K562 (cell line): ENCODE data around the gene POP7. TPM values are rescaled to one million over a fixed set of nuclear protein-coding genes. Genes with fewer than 3 reads are reported as not detected.

Experiments
- ATAC-seq: fragments of 200-7000 bp; cut with Tn5 transposase; 3 replicates; pipeline ENCODE4 v1.9.1; 2020; ENCODE audit warnings: moderate library complexity
- BruUV-seq: library from RNA; stranded (reverse); fragments of 400-500 nt; replicated peaks from 2 replicates; lab custom pipeline; 2021; lab: Mats Ljungman, UMichigan
- CTCF ChIA-PET: fragments of 300-600 bp; formaldehyde crosslinking; extraction: SDS; loops from one replicate; lab custom pipeline; 2021; ENCODE audit warnings: low intra/inter-chr PET ratio; lab: Yijun Ruan, JAX
- POLR2A ChIA-PET: fragments of 300-600, 350-650 bp; sonication (Branson Sonifier 250); formaldehyde crosslinking; extraction: SDS; loops from one replicate; lab custom pipeline; 2021; ENCODE audit warnings: antibody characterized with exemption, inconsistent platforms; lab: Yijun Ruan, JAX
- DNase-seq, 4 experiments: peaks; one replicate each; pipeline versions ENCODE4 v3.0.0 to v3.0.0-alpha.2; 2011 to 2018; ENCODE audit warnings: low spot score in 3 of 4, mixed read lengths in 3 of 4; ENCODE audit errors: extremely low read depth in 1 of 4
- FAIRE-seq: peaks from 2 replicates; lab custom pipeline; 2011; peaks lifted over from hg19 to GRCh38; lab: Jason Lieb, UNC
- H2AFZ ChIP-seq: 2 replicates; pipeline ENCODE4 v1.6.0; 2011; ENCODE audit warnings: low read depth, low read length, control low read depth, inconsistent platforms
- H3K27ac ChIP-seq: fragments of 200-600 bp; 3 replicates; pipeline ENCODE4 v1.8.0; 2011; ENCODE audit warnings: low read depth, mild to moderate bottlenecking, control low read depth, inconsistent platforms, low read length, moderate library complexity, mixed read lengths; ENCODE audit errors: extremely low read depth
- H3K27me3 ChIP-seq, 2 experiments: fragments of 300-600 bp in 1 of 2; 2 replicates in 1 of 2; 3 replicates in 1 of 2; pipeline versions ENCODE4 v1.6.0 to v1.8.0; 2011; ENCODE audit warnings: inconsistent platforms in 2 of 2, low read length in 2 of 2, mild to moderate bottlenecking in 1 of 2, mixed read lengths in 1 of 2, moderate library complexity in 1 of 2; ENCODE audit not compliant: control insufficient read depth in 2 of 2, insufficient read depth in 2 of 2
- H3K36me3 ChIP-seq: fragments of 300-600 bp; 3 replicates; pipeline ENCODE4 v1.8.0; 2011; ENCODE audit warnings: mild to moderate bottlenecking, low read length, inconsistent platforms; ENCODE audit not compliant: control insufficient read depth, insufficient read depth
- H3K4me1 ChIP-seq, 2 experiments: fragments of 200-600 bp in 1 of 2; replicated peaks in 1 of 2; 2 replicates in 1 of 2; 3 replicates in 1 of 2; pipeline versions ENCODE4 v1.5.1 to v1.8.0; 2011; ENCODE audit warnings: inconsistent platforms in 2 of 2, low read length in 2 of 2, mild to moderate bottlenecking in 1 of 2, mixed read lengths in 1 of 2, moderate library complexity in 1 of 2; ENCODE audit not compliant: control insufficient read depth in 2 of 2, insufficient read depth in 2 of 2
- H3K4me2 ChIP-seq: 2 replicates; pipeline ENCODE4 v1.6.1; 2011; ENCODE audit warnings: low read length, control low read depth, inconsistent platforms, mixed read lengths; ENCODE audit not compliant: insufficient read depth
- H3K4me3 ChIP-seq: fragments of 200-600 bp; sonication (generic), shearing (Covaris generic); 2 replicates; pipeline ENCODE4 v1.5.1; 2016; ENCODE audit warnings: control low read depth, inconsistent platforms
- H3K79me2 ChIP-seq: fragments of 200-600 bp; 3 replicates; pipeline ENCODE4 v1.8.0; 2011; ENCODE audit warnings: low read length, inconsistent platforms; ENCODE audit not compliant: control insufficient read depth, insufficient read depth
- H3K9ac ChIP-seq, 2 experiments: 2 replicates each; pipeline versions ENCODE4 v1.6.0 to v1.6.1; 2011; ENCODE audit warnings: low read depth in 2 of 2, low read length in 2 of 2, control low read depth in 1 of 2, inconsistent platforms in 1 of 2, mild to moderate bottlenecking in 1 of 2, mixed read lengths in 1 of 2; ENCODE audit not compliant: insufficient read depth in 1 of 2
- H3K9me1 ChIP-seq: one replicate; pipeline ENCODE4 v1.6.0; 2011; ENCODE audit warnings: inconsistent platforms, mild to moderate bottlenecking, low read length, moderate library complexity; ENCODE audit not compliant: control insufficient read depth, insufficient read depth
- H3K9me3 ChIP-seq: replicated peaks from 2 replicates; pipeline ENCODE4 v1.5.1; 2011; ENCODE audit warnings: low read depth, low read length, inconsistent platforms; ENCODE audit not compliant: control insufficient read depth, insufficient read depth
- H4K20me1 ChIP-seq: replicated peaks from 2 replicates; pipeline ENCODE4 v1.6.1; 2011; ENCODE audit warnings: low read length, inconsistent platforms, mixed read lengths; ENCODE audit not compliant: control insufficient read depth, insufficient read depth
- ZNF395 ChIP-seq: fragments of 200-800 bp; sonication (Bioruptor generic); IDR thresholded peaks from 2 replicates; pipeline ENCODE4 v1.6.1; 2017; ENCODE audit warnings: missing genetic modification characterization, missing compliant biosample characterization
- WGBS: fragments of 100-300 bp; shearing (Covaris generic); methylation state at CpG from one replicate; pipeline ENCODE4 v1.1.6; 2016; ENCODE audit warnings: low coverage, mixed read lengths; ENCODE audit not compliant: insufficient coverage; ENCODE audit errors: missing lambda C conversion rate; 5-methylcytosine and 5-hydroxymethylcytosine counted together
- in situ Hi-C: fragments of 300-500 bp; cut with MboI; formaldehyde crosslinking; loops from 4 replicates; pipeline ENCODE4 v1.15.0; 2018; ENCODE audit warnings: inconsistent platforms, mixed read lengths
- intact Hi-C: fragments of 100-400 bp; cut with micrococcal nuclease; formaldehyde crosslinking; loops from 2 replicates; pipeline ENCODE4 v1.14.2; 2022
- polyA plus RNA-seq, 8 experiments: library from polyadenylated mRNA; depleted of rRNA in 4 of 8; stranded (reverse) in 5 of 8; unstranded in 3 of 8; fragments of >200 nt; fragmentation: Nextera tagmentation in 2 of 8; fragmentation: Illumina TruSeq in 1 of 8; extraction: Ambion mirVana in 2 of 8; extraction: Trizol in 1 of 8; gene quantifications; 2 replicates each; pipeline versions ENCODE4 v1.2.1 to v1.2.3, GENCODE V29; 2011 to 2014; ENCODE audit warnings: inconsistent platforms in 1 of 8, missing spikeins in 1 of 8
- total RNA-seq, 7 experiments: library from RNA; depleted of rRNA in 6 of 7; stranded (reverse); fragments of >200 nt in 6 of 7; fragmentation: Illumina TruSeq in 2 of 7; extraction: Trizol in 2 of 7; gene quantifications; 2 replicates each; pipeline versions ENCODE4 v1.2.1 to v1.2.3, GENCODE V29; 2011 to 2021; ENCODE audit warnings: low replicate concordance in 1 of 7
- TF ChIP-seq, protein P1 (sequence below): IDR thresholded peaks from 2 replicates; pipeline ENCODE4 v1.6.1; 2016; ENCODE audit warnings: missing genetic modification characterization, missing compliant biosample characterization

The POP7 gene
- total and polyA plus RNA-seq, 9 of the 15 experiments (the other 6 are each of a cell fraction or from before 2014, with no cell fraction given): 11.5 to 163 (median 68.9) TPM

DNA sequence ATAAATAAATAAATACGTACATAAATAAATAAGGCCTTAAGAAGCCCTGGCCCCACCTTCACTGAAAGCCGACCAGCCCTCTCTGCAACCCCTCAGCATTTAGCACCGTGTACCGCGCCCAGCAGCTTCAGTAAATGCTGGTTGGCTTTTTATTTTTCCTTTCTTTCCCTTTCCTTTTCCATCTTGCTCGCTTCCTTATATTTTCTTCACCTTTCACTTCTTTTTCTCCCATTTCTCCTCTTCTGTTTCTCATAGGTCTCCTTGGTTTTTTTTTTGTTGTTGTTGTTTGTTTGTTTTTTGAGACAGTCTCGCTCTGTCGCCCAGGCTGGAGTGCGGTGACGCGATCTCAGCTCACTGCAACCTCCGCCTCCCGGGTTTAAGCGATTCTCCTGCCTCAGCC is 38.7 kb downstream of the POP7 start:
- Histone ChIP-seq H3K9me3 (no peaks in the 10 kb centered on the region), H2AFZ (no peak overlapping the region), H4K20me1 (no peaks in the 10 kb centered on the region), H3K4me1 (peaks cover 2 to 6% of the 10 kb centered on the region in 2 experiments; a peak in 2 of 5 replicates), H3K36me3 (no peaks in the 10 kb centered on the region), H3K9ac (no peak overlapping the region), H3K79me2 (no peaks in the 10 kb centered on the region), H3K4me2 (no peak overlapping the region), H3K27me3 (peaks cover 7 to 22% of the 10 kb centered on the region in 2 experiments; a peak in 3 of 5 replicates), H3K27ac (no peak overlapping the region), H3K9me1 (no peaks in the 10 kb centered on the region), H3K4me3 (no peak overlapping the region; the same call in 1 of the 2 replicates)
- in situ Hi-C loops: no loop called here
- 54% methylated on average over 11 of the region's 14 CpGs for WGBS
- TF ChIP-seq ZNF395 (CRISPR knock-in tag): no peak
- TF ChIP-seq, protein P1, sequence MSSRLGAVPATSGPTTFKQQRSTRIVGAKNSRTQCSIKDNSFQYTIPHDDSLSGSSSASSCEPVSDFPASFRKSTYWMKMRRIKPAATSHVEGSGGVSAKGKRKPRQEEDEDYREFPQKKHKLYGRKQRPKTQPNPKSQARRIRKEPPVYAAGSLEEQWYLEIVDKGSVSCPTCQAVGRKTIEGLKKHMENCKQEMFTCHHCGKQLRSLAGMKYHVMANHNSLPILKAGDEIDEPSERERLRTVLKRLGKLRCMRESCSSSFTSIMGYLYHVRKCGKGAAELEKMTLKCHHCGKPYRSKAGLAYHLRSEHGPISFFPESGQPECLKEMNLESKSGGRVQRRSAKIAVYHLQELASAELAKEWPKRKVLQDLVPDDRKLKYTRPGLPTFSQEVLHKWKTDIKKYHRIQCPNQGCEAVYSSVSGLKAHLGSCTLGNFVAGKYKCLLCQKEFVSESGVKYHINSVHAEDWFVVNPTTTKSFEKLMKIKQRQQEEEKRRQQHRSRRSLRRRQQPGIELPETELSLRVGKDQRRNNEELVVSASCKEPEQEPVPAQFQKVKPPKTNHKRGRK (tag): 0 out of 2 replicates have a peak, but pooled peaks have one; percentile 11
- ChIA-PET CTCF (no interaction called here), POLR2A (interaction anchor here (1.0 kb wide), 1 partner anchor 28 kb away, joined by 3 read pairs; no protein-coding TSS in a partner anchor)
- no peak for ATAC-seq
- DNase-seq: no peak
- no TSS peak for BruUV-seq
- no peak for FAIRE-seq
- intact Hi-C loops: loop anchor here (2.0 kb wide), 1 partner anchor 16 kb away; no protein-coding TSS in a partner anchor
